Neural cell (in vitro differentiated cells): ENCODE results near the gene GAPVD1.

ENCODE experiments used
- CTCF ChIP-seq: fragments of 450-650 bp; IDR thresholded peaks from 2 replicates; pipeline ENCODE4 v1.5.1; 2014; ENCODE audit warnings: antibody characterized with exemption, mild to moderate bottlenecking, moderate library complexity; ENCODE audit not compliant: poor library complexity, severe bottlenecking
- EZH2 ChIP-seq: fragments of 200-600, 300-800 bp; shearing (Covaris generic), sonication (generic); IDR thresholded peaks from 2 replicates; pipeline ENCODE4 v1.6.1; 2014; ENCODE audit warnings: antibody characterized with exemption, low read length, borderline replicate concordance, mild to moderate bottlenecking; ENCODE audit not compliant: insufficient read depth, poor library complexity, severe bottlenecking
- MXI1 ChIP-seq: fragments of 450-650 bp; conservative IDR thresholded peaks from 2 replicates; pipeline ENCODE4 v1.6.1; 2014; ENCODE audit warnings: antibody characterized with exemption, mild to moderate bottlenecking; ENCODE audit not compliant: poor library complexity, severe bottlenecking
- POLR2AphosphoS5 ChIP-seq: IDR thresholded peaks from 2 replicates; pipeline ENCODE4 v1.6.1; 2012
- RAD21 ChIP-seq: fragments of 450-650 bp; conservative IDR thresholded peaks from 2 replicates; pipeline ENCODE4 v1.6.1; 2014; ENCODE audit warnings: antibody characterized with exemption, mild to moderate bottlenecking, moderate library complexity
- REST ChIP-seq: IDR thresholded peaks from 2 replicates; pipeline ENCODE4 v1.6.1; 2012; ENCODE audit warnings: borderline replicate concordance
- SMC3 ChIP-seq: fragments of 450-650 bp; conservative IDR thresholded peaks from 2 replicates; pipeline ENCODE4 v1.6.1; 2014; ENCODE audit warnings: antibody characterized with exemption, mild to moderate bottlenecking, moderate library complexity; ENCODE audit not compliant: poor library complexity
- TAF1 ChIP-seq: IDR thresholded peaks from 2 replicates; pipeline ENCODE4 v1.6.1; 2012; ENCODE audit warnings: low read depth

- TF ChIP-seq CTCF: no peak
- TF ChIP-seq RAD21: no peak
- no peak for TF ChIP-seq POLR2AphosphoS5
- no peak for TF ChIP-seq SMC3
- TF ChIP-seq REST: no peak
- TF ChIP-seq TAF1: no peak
- TF ChIP-seq EZH2: no peak
- no peak for TF ChIP-seq MXI1
These were observed 43.0 kb upstream of the GAPVD1 start for GRCh38 chr9:125218621-125219020.
